ENCODE data around the gene ATOH1. TPM values are rescaled to one million over a fixed set of nuclear protein-coding genes. Genes with fewer than 3 reads are reported as not detected.

Gene ATOH1
- total and polyA plus RNA-seq, 2 of the 13 experiments (the other 11 are each of a cell fraction or from before 2014, with no cell fraction given): not detected

- no peak for TF ChIP-seq HIC2 (CRISPR knock-in tag; IDR thresholded peaks at IDR 0.05; ENCODE audit: low read depth)
Measured at GRCh38 chr4:93878566-93878965, 50.0 kb downstream of the ATOH1 start (continued).

GRCh38 chr4:93879919-93880318 lies 51.4 kb downstream of the ATOH1 start:
- in situ Hi-C loops (cut with HindIII; ENCODE audit: extremely low pct_ligation_motif_present, low pct_unique_long_range_greater_than_20kb) (no loop called here), intact Hi-C loops (cut with micrococcal nuclease; ENCODE audit: unreplicated experiment) (no loop called here)
- ChIA-PET CTCF (ENCODE audit: low intra/inter-chr PET ratio, low total read pairs) (no interaction called here), POLR2A (no interaction called here)
- Histone ChIP-seq H3K27ac (ENCODE audit: extremely low read length, insufficient read depth, low read length) (no peak overlapping the region), H3K4me1 (ENCODE audit: insufficient read depth, low read length) (no peaks in the 10 kb centered on the region), H4K20me1 (ENCODE audit: insufficient read depth, low read length) (no peaks in the 10 kb centered on the region), H2AFZ (ENCODE audit: low read length) (no peak overlapping the region), H3K27me3 (ENCODE audit: control insufficient read depth in 1 of 2, insufficient read depth in 2 of 2, low read length in 2 of 2) (no peaks in the 10 kb centered on the region), H3K9me3 (ENCODE audit: low read length) (no peaks in the 10 kb centered on the region), H3K9ac (ENCODE audit: insufficient read depth, low read depth, low read length) (no peak overlapping the region), H3K4me3 (replicated peaks in 1 of 3; ENCODE audit: insufficient read depth in 1 of 3, low read depth in 2 of 3, low read length in 3 of 3) (no peak overlapping the region), H3K79me2 (ENCODE audit: insufficient read depth, low read length) (no peaks in the 10 kb centered on the region), H3K36me3 (replicated peaks in 1 of 2; ENCODE audit: control insufficient read depth in 1 of 2, insufficient read depth in 2 of 2, low read length in 2 of 2) (no peaks in the 10 kb centered on the region), H3K4me2 (ENCODE audit: low read depth, low read length) (no peak overlapping the region)
- ATAC-seq (no peak), DNase-seq (ENCODE audit: low spot score) (no peak), FAIRE-seq (no peak)
- BruUV-seq (replicated peaks): no TSS peak
- WGBS (ENCODE audit: low lambda C conversion rate): under 1% methylated on average over 4 of the region's 4 CpGs
- TF ChIP-seq POLR2AphosphoS2 (IDR thresholded peaks at IDR 0.05; ENCODE audit: low read depth, low read length) (no peak), PRMT3 (CRISPR knock-in tag; IDR thresholded peaks at IDR 0.05; ENCODE audit: borderline replicate concordance, low read depth) (no peak), ZNF687 (CRISPR knock-in tag; IDR thresholded peaks at IDR 0.05) (no peak), ZFP36L1 (CRISPR knock-in tag; IDR thresholded peaks at IDR 0.05) (no peak), ZNF709 (CRISPR knock-in tag; IDR thresholded peaks at IDR 0.05) (no peak), ARID3A (IDR thresholded peaks at IDR 0.05; ENCODE audit: low read depth, low read length) (no peak), HDAC1 (CRISPR knock-in tag; IDR thresholded peaks at IDR 0.05) (no peak), DMTF1 (CRISPR knock-in tag; IDR thresholded peaks at IDR 0.05) (no peak), SRY (CRISPR knock-in tag; IDR thresholded peaks at IDR 0.05) (no peak), ZNF282 (IDR thresholded peaks at IDR 0.05; ENCODE audit: partially characterized antibody) (no peak), NBN (conservative IDR thresholded peaks at IDR 0.05) (no peak)

All from HepG2 (cell line).